NB4 (cell line): ENCODE results near the gene MICALL1.

Experiments
- DNase-seq: peaks from one replicate; pipeline ENCODE4 v3.0.0; 2010; ENCODE audit warnings: low read depth
- H3K4me3 ChIP-seq: one replicate; pipeline ENCODE4 v1.5.1; 2011; ENCODE audit warnings: mild to moderate bottlenecking, low read depth, low read length, moderate library complexity
- CTCF ChIP-seq: IDR thresholded peaks from one replicate; pipeline ENCODE4 v1.5.1; 2012; ENCODE audit warnings: low read depth, low read length
- MYC ChIP-seq: IDR thresholded peaks from 2 replicates; pipeline ENCODE4 v1.6.1; 2011; ENCODE audit warnings: low read depth, low read length
- POLR2A ChIP-seq: IDR thresholded peaks from 2 replicates; pipeline ENCODE4 v1.6.1; 2011; ENCODE audit warnings: mild to moderate bottlenecking; ENCODE audit not compliant: insufficient read length; ENCODE audit errors: extremely low read depth
- TF ChIP-seq, protein P1 (sequence below): IDR thresholded peaks from 2 replicates; pipeline ENCODE4 v1.6.1; 2011; ENCODE audit warnings: low read depth, low read length

The MICALL1 gene

GRCh38 chr22:37880668-37881440 lies 25.2 kb upstream of the MICALL1 start:
- TF ChIP-seq POLR2A (no peak), CTCF (no peak), MYC (no peak)
- TF ChIP-seq, protein P1, sequence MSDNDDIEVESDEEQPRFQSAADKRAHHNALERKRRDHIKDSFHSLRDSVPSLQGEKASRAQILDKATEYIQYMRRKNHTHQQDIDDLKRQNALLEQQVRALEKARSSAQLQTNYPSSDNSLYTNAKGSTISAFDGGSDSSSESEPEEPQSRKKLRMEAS: no peak
- H3K4me3 ChIP-seq: no peak overlapping the region
- no peak for DNase-seq

- DNase-seq: no peak
- TF ChIP-seq, protein P1: no peak
- no peak for TF ChIP-seq MYC
- no peak for TF ChIP-seq CTCF
- TF ChIP-seq POLR2A: no peak
- no peak overlapping the region for H3K4me3 ChIP-seq
Measured at GRCh38 chr22:37884420-37884819, 21.7 kb upstream of the MICALL1 start.

DNA sequence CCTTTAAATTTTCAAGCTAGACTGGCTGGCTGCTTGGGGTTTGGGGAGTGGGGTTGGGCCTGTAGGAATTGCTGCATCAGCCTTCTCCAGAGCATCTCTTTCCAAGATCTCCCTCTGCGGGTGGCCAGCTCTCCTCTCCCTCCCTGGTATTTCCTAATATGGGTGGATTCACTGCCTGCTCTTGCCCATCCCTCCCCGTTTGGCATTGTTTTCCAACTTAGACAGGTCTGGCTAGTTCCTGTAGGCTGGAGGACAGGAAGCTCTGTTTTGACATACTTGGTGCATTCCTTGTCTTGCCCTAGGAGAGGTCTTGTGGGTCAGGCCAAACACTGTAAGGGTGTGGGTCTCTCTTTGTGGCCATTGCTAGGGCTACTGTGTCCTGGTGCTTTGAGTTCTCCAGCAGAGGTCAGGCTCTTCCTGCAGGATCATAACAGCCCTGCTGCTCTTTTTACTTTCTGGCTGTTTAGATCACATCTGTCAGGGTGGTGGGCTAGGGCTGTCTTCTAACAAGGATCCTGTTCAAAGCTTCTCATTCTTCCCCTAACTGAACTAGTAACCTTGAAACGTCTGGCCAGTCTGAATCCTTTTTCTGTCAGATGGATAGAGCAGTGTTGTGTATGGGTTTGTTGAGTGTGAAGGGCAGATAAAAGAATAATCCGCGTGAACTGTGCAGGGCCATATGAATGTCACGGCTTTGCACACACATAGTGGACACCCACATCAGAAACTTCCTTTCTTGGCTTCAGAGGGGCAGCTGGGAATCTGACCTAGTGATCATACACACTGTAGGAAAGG lies 18.3 kb upstream of the MICALL1 start:
- peak; percentile 7 for TF ChIP-seq CTCF
- TF ChIP-seq, protein P1: no peak
- no peak for DNase-seq
- H3K4me3 ChIP-seq: no peak overlapping the region

DNA sequence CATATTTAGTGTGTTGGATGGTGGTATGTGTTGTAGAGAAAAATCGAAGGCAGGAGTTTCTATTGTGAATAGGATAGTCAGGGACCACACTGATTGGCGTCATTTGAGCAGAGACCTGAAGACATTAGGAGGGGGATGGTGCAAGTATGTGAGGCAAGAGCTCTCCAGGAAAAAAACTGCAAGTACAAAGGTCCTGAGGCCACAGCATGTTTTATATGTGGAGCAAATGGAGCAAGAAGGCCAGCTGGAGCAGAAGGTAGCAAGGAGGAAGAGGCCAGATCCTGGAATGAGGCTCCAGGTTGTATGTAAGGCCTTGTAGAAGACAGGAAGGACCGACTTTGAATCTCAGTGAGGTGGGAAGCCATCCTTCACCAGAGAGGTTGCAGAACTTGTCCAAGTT lies 14.2 kb upstream of the MICALL1 start:
- H3K4me3 ChIP-seq: no peak overlapping the region
- no peak for DNase-seq
- TF ChIP-seq, protein P1: no peak
- TF ChIP-seq CTCF (no peak), MYC (no peak), POLR2A (no peak)

- no peak for DNase-seq
- TF ChIP-seq, protein P1: no peak
- TF ChIP-seq CTCF (no peak), POLR2A (no peak), MYC (no peak)
Measured at GRCh38 chr22:37892566-37893335, 13.3 kb upstream of the MICALL1 start.

More at GRCh38 chr22:37892566-37893335, 13.3 kb upstream of the MICALL1 start:
- H3K4me3 ChIP-seq: no peak overlapping the region
